ENCODE results near the gene TBC1D22A.

The TBC1D22A gene

DNA sequence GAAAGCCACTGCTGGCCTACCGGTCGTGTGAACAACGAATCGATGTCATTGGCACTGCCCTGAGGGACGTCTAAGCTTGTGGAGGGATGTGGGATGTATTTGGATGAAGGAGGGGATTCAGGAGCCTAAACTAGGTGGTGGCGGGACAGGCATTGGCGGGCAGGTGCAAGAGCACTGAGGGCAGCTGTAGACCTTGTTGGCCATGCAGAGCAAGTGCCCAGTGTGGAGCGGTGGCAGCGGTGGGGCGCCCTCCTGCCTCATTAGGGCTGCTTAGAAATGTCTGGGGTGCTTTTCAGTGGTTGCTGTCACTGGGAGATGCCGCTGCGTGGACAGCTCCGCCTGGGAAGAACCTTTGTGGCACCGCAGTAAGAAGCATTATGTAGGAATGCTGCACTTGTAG is 220.2 kb downstream of the TBC1D22A start:
- Mint-ChIP-seq H3K27me3 (no peaks in the 10 kb centered on the region), H3K4me3 (no peak overlapping the region), H3K9me3 (no peaks in the 10 kb centered on the region), H3K27ac (no peak overlapping the region), H3K36me3 (ENCODE audit: low read depth) (peaks cover 12% of the 10 kb centered on the region), H3K4me1 (peaks cover 2% of the 10 kb centered on the region)
- ATAC-seq (no peak), DNase-seq (no peak)

GRCh38 chr22:46983046-46983445 is 220.6 kb downstream of the TBC1D22A start:
- no peak overlapping the region for H3K4me3 Mint-ChIP-seq
- DNase-seq (no peak), ATAC-seq (no peak)
- H3K4me1 Mint-ChIP-seq, result peaks cover 2% of the 10 kb centered on the region
- H3K27me3 Mint-ChIP-seq, result no peaks in the 10 kb centered on the region
- no peaks in the 10 kb centered on the region for H3K9me3 Mint-ChIP-seq
- no peak overlapping the region for H3K27ac Mint-ChIP-seq
- peaks cover 12% of the 10 kb centered on the region for H3K36me3 Mint-ChIP-seq (ENCODE audit: low read depth)

- no peak overlapping the region for H3K4me3 Mint-ChIP-seq
- H3K9me3 Mint-ChIP-seq, result no peaks in the 10 kb centered on the region
- peaks cover 2% of the 10 kb centered on the region for H3K4me1 Mint-ChIP-seq
- DNase-seq, result no peak
- H3K27me3 Mint-ChIP-seq, result no peaks in the 10 kb centered on the region
- H3K27ac Mint-ChIP-seq, result no peak overlapping the region
- no peak for ATAC-seq
- peaks cover 5% of the 10 kb centered on the region for H3K36me3 Mint-ChIP-seq (ENCODE audit: low read depth)
Observed at GRCh38 chr22:46984751-46985506, 222.5 kb downstream of the TBC1D22A start.

DNA sequence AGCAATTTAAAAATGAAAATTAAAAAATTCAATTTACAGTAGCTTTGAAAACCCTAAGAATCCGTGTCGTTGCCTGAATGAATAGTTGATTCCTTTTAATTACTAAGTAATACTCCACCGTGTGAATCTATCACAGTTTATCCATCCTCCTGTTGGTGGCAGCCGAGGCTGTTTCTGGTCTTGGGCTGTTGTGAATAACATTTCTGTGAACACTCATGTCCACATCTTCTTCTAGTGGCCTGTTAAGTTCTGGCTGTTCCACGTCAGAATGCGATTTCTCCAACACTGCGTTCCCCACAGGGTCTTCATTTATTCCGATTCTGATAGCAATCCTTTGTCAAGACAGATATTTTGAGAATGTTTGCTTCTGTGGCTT is 223.0 kb downstream of the TBC1D22A start:
- H3K36me3 Mint-ChIP-seq (ENCODE audit: low read depth), result peaks cover 5% of the 10 kb centered on the region

GRCh38 chr22:46986788-46987187 is 224.3 kb downstream of the TBC1D22A start:
- no peak overlapping the region for H3K4me3 Mint-ChIP-seq
- H3K27ac Mint-ChIP-seq, result no peak overlapping the region
- H3K27me3 Mint-ChIP-seq, result no peaks in the 10 kb centered on the region
- DNase-seq, result no peak
- peaks cover 9% of the 10 kb centered on the region for H3K36me3 Mint-ChIP-seq (ENCODE audit: low read depth)
- no peaks in the 10 kb centered on the region for H3K9me3 Mint-ChIP-seq
- peaks cover 2% of the 10 kb centered on the region for H3K4me1 Mint-ChIP-seq
- ATAC-seq, result no peak

More for the DNA sequence above, 223.0 kb downstream of the TBC1D22A start:
- Mint-ChIP-seq H3K4me3 (no peak overlapping the region), H3K27ac (no peak overlapping the region), H3K27me3 (no peaks in the 10 kb centered on the region), H3K9me3 (no peaks in the 10 kb centered on the region), H3K4me1 (peaks cover 2% of the 10 kb centered on the region)
- no peak for DNase-seq
- no peak for ATAC-seq

DNA sequence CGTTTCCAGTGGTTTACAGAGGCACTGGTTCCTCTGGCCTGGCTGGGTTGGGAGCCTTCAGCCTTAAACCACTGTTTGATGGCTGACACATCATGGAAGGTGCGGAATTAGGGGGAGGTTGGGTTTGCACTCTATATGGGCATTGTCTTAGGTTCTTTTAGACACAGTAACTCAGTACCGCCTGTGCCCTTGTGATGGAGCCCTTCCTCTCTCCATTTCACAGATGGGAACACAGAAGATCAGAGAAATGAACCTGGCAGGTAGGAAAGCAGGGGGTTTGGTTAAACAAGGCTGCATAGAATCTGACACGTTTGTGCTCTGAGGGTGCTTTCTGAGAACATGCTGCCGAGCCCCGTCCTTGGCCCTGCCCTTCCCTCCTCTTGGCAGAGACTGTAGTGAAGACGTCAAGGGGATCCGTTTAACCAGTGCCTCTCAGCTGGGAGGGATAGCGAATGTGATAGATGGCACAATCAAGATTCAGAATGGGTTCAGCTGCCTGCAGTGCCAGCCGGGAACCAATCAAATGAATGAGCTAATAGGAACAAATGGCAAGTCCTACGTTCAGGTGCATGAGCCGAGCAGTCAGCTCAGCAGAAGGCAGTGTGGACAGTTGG is 228.6 kb downstream of the TBC1D22A start:
- Mint-ChIP-seq H3K27ac (no peak overlapping the region), H3K27me3 (no peaks in the 10 kb centered on the region), H3K4me1 (no peaks in the 10 kb centered on the region), H3K9me3 (no peaks in the 10 kb centered on the region), H3K36me3 (ENCODE audit: low read depth) (peaks cover 5% of the 10 kb centered on the region), H3K4me3 (no peak overlapping the region)
- DNase-seq (no peak), ATAC-seq (no peak)

GRCh38 chr22:46991666-46992065 is 229.2 kb downstream of the TBC1D22A start:
- Mint-ChIP-seq H3K27ac (no peak overlapping the region), H3K27me3 (no peaks in the 10 kb centered on the region), H3K4me3 (no peak overlapping the region), H3K4me1 (no peaks in the 10 kb centered on the region), H3K9me3 (no peaks in the 10 kb centered on the region), H3K36me3 (ENCODE audit: low read depth) (peaks cover 8% of the 10 kb centered on the region)
- DNase-seq (no peak), ATAC-seq (no peak)

GRCh38 chr22:46992121-46992731 is 229.8 kb downstream of the TBC1D22A start:
- DNase-seq (no peak), ATAC-seq (no peak)
- peaks cover 8% of the 10 kb centered on the region for H3K36me3 Mint-ChIP-seq (ENCODE audit: low read depth)
- no peak overlapping the region for H3K27ac Mint-ChIP-seq
- no peaks in the 10 kb centered on the region for H3K9me3 Mint-ChIP-seq
- no peaks in the 10 kb centered on the region for H3K4me1 Mint-ChIP-seq
- no peaks in the 10 kb centered on the region for H3K27me3 Mint-ChIP-seq
- no peak overlapping the region for H3K4me3 Mint-ChIP-seq

- ATAC-seq, result no peak
- Mint-ChIP-seq H3K4me1 (peaks cover under 1% of the 10 kb centered on the region), H3K27ac (no peak overlapping the region), H3K36me3 (ENCODE audit: low read depth) (peaks cover 11% of the 10 kb centered on the region), H3K9me3 (no peaks in the 10 kb centered on the region), H3K4me3 (no peak overlapping the region), H3K27me3 (no peaks in the 10 kb centered on the region)
- no peak for DNase-seq
Observed at GRCh38 chr22:46993633-46994032, 231.2 kb downstream of the TBC1D22A start.

- H3K9me3 Mint-ChIP-seq, result no peaks in the 10 kb centered on the region
- H3K27me3 Mint-ChIP-seq, result no peaks in the 10 kb centered on the region
- H3K27ac Mint-ChIP-seq, result no peak overlapping the region
- DNase-seq (no peak), ATAC-seq (no peak)
- H3K4me1 Mint-ChIP-seq, result peaks cover 2% of the 10 kb centered on the region
- H3K36me3 Mint-ChIP-seq (ENCODE audit: low read depth), result peaks cover 15% of the 10 kb centered on the region
- no peak overlapping the region for H3K4me3 Mint-ChIP-seq
Observed at GRCh38 chr22:46994265-46994664, 231.8 kb downstream of the TBC1D22A start.

DNA sequence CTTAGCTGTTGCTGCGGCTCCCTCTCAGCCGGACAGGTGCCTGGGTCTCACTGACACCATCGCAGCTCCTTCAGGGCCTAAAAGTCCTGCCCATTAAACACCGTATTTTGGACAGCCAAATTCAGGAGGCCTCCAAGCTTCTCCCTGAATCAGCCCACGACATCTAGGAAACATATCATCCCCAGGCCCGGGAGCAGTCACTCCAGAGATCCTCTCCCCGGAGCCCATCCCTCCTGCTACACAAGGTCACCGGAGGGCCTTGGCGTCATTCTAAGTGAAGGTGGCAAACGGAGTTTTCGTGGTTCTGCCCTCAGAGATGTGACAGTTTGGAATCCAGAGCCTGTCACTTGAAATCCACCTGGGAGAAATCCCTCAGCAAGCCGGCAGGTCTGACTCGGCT is 232.5 kb downstream of the TBC1D22A start:
- Mint-ChIP-seq H3K9me3 (no peaks in the 10 kb centered on the region), H3K27ac (no peak overlapping the region), H3K36me3 (ENCODE audit: low read depth) (peaks cover 17% of the 10 kb centered on the region), H3K4me1 (peaks cover 7% of the 10 kb centered on the region), H3K4me3 (no peak overlapping the region), H3K27me3 (no peaks in the 10 kb centered on the region)
- ATAC-seq (no peak), DNase-seq (no peak)

DNA sequence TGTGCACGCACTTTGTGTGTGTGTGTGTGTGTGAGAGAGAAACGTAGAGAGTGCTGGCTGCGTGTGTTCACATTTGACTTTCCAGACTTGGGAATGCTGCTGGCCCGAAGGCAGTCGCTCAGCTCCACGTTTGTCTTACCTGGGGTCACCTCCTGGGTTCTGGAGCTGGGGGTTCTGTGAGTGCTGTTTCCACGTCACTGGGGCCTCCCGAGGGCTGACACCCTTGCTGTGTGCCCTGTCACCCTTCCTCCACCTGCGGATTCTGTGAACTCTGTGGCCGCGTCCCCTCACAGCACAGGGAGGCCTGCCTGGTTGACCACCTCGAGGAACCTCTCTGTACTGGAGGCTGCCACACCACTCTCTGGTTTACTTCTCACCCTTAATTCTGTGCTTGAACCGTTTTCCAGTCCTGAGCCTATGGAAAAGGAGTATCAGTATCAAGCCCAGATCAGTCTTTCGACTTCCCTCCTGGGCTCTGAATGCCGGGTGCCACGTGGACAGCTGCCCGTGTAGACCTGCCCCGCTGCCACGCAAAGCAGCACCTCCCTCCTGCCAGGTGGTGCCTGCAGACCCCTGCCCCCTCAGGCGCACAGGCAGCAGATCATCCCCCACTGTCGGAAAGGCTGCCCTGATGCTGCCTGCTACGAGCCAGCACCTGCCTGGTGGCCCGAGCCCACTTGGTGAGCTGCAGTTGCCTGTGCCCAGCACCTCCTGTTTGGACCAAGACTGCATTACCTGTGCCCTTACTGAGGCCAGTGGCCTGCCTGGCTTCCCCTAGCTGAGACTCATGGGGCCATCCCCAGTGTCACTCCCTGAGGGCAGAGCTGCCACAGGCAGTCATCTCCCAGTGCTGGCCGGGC is 233.3 kb downstream of the TBC1D22A start:
- no peak for DNase-seq
- no peaks in the 10 kb centered on the region for H3K9me3 Mint-ChIP-seq
- ATAC-seq, result no peak
- peaks cover 14% of the 10 kb centered on the region for H3K4me1 Mint-ChIP-seq
- H3K27me3 Mint-ChIP-seq, result no peaks in the 10 kb centered on the region
- H3K27ac Mint-ChIP-seq, result no peak overlapping the region
- peaks cover 21% of the 10 kb centered on the region for H3K36me3 Mint-ChIP-seq (ENCODE audit: low read depth)
- H3K4me3 Mint-ChIP-seq, result no peak overlapping the region

GRCh38 chr22:46996595-46997310 is 234.3 kb downstream of the TBC1D22A start:
- Mint-ChIP-seq H3K4me3 (no peak overlapping the region), H3K36me3 (ENCODE audit: low read depth) (peaks cover 18% of the 10 kb centered on the region), H3K27ac (no peak overlapping the region), H3K4me1 (peaks cover 17% of the 10 kb centered on the region), H3K27me3 (no peaks in the 10 kb centered on the region), H3K9me3 (no peaks in the 10 kb centered on the region)
- no peak for ATAC-seq
- DNase-seq, result no peak

DNA sequence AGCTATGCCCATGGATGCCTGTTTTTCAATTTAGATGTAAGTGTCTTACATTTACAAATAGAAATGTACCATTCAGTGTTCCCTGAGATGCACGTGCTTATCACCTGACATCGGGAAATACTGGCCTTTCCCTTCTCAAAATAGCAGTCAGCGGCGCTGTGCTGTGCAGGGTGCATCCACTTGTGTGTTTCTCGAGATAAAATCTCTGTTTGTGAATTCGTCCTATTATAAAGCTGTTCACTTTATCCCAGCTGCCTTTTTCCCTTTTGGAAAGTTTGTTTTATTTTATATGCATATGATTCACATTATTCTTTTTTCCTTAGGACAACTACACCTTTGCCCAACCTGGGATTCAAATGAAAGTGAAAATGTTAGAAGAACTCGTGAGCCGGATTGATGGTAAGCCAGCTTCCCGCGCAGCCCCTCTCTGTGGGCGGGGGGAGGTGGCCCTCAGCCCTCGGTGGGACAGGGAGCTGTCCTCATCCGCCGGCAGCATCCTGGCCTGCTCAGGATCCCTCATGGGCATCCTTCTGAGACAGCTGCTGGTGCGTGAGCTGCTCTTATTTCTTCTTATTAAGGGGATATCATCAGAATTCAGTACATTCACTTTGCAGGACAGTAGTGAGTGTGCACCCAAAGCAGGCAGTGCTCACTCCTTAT is 235.0 kb downstream of the TBC1D22A start:
- ATAC-seq (no peak), DNase-seq (no peak)
- no peak overlapping the region for H3K27ac Mint-ChIP-seq
- H3K9me3 Mint-ChIP-seq, result no peaks in the 10 kb centered on the region
- no peaks in the 10 kb centered on the region for H3K27me3 Mint-ChIP-seq
- H3K4me1 Mint-ChIP-seq, result peaks cover 17% of the 10 kb centered on the region
- no peak overlapping the region for H3K4me3 Mint-ChIP-seq
- peaks cover 17% of the 10 kb centered on the region for H3K36me3 Mint-ChIP-seq (ENCODE audit: low read depth)
